ENCODE measurements around the gene BAX.
"Not testable (repeated sequence)": the region's sequence is repeated elsewhere in the genome, so short reads cannot be mapped to it uniquely, and the experiment has no call there.

BAX gene

DNA sequence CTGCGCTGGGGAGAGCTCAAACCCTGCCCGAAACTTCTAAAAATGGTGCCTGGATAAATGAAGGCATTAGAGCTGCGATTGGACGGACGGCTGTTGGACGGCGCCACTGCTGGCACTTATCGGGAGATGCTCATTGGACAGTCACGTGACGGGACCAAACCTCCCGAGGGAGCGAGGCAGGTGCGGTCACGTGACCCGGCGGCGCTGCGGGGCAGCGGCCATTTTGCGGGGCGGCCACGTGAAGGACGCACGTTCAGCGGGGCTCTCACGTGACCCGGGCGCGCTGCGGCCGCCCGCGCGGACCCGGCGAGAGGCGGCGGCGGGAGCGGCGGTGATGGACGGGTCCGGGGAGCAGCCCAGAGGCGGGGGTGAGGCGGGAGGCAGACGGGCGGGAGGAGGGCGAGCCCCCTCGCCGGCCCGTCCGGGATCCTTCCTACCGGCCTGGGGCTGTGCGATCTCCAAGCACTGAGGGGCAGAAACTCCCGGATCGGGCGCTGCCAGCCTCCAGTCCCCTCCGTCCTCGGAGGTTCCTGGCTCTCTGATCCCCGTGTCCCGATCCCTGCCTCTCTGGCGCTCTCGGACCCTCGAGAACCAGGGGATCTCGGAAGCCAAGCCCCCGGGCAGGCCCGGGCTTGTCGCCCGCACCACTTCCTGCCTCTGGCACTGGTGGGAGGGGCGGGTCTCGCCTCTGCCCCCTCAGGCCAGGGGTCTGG, at the start of gene BAX:
TSS of gene BAX (plus strand) at position 281 of the 713 bp plus-strand sequence. CDS start at position 335, 54 bp downstream.
- DNase-seq: peak; percentile 64 to 96 (median 88)

DNA sequence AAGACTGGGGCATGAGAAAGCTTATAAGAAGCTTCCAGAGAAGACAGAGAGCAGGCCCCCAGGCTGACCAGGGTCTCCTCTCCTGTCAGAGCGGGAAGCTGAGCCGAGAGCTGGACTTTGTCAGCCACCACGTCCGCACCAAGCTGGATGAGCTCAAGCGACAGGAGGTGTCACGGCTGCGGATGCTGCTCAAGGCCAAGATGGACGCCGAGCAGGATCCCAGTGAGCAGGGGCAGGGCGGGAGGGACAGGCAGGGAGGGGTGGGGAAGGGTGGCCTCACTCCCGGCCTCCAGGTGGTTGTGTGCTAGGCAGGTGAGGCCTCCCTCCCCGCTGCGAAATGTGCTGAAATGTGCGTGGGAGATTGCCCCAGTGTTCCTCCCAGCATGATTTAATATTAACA, 49.0 kb upstream of the BAX start:
- no peak for DNase-seq

DNA sequence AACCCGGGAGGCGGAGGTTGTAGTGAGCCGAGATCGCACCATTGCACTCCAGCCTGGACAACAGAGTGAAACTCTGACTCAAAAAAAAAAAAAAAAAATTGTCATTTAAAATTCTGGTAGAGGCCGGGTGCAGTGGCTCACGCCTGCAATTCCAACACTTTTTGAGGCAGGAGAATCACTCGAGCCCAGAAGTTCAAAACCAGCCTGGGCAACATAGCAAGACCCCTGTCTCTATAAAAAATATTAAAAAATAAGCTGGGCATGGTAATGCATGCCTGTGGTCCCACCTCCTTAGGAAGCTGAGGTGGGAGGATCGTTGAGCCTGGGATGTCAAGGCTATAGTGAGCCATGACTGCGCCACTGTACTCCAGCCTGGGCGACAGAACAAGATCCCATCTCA, 48.4 kb upstream of the BAX start:
- DNase-seq: no peak

DNA sequence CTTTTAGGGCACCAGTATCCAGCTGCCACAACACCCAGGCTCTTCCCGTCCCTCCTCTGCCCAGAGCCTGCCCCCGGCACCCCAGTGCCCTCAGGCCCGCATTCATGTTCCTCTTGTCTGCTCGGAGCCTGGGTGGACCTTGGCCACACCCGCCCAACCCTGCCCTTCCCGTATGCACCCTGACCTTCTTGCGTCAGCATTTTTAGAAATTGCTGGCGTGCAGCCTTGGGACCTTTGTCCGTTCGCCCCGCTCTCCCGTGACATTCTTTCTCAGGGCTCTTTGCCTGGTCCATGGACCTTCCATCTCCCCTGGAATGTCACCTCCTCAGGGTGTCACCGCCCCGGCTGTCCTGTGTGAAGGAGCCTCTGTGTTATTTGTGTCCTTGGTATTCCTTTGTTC, 47.0 kb upstream of the BAX start:
- DNase-seq: no peak

DNA sequence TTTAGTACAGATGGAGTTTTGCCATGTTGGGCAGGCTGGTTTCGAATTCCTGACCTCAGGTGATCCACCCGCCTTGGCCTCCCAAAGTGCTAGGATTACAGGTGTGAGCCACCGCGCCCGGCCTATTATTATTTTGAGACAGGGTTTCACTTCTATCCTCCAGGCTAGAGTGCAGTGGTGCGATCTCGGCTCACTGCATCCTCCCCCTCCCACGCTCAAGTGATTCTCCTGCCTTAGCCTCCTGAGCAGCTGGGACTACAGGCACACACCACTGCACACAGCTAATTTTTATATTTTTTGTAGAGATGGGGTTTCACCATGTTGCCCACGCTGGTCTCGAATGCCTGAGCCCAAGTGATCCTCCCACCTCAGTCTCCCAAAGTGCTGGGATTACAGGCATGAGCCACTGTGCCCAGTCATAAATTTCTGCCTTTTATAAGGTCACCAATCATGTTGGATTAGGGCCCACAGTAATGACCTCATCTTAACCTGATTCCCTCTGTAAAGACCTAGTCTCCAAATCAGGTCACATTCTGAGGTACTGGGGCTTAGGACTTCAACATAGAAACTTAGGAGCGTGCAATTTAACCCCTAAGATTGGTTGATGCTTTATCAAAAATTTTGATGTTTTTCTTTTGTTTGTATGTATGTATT, 45.1 kb upstream of the BAX start:
- DNase-seq: not testable (repeated sequence)

DNA sequence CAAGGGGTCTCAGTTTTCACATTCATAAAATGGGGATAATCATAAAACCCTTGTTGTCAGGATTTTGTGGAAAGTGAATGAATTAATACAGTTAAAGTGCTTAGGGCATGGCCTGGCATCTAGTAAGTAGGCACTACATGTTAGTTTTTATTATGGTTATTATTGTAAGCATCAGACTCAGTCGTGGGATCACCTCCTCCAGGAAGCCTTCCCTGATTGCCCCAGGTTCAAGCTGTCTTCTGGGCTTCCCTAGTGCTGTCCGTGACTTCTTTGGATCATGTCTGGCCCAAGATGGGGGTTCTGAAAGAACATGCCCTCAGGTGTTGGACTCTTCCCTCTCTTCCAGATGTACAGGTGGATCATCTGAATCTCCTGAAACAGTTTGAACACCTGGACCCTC, 43.9 kb upstream of the BAX start:
- DNase-seq: no peak

DNA sequence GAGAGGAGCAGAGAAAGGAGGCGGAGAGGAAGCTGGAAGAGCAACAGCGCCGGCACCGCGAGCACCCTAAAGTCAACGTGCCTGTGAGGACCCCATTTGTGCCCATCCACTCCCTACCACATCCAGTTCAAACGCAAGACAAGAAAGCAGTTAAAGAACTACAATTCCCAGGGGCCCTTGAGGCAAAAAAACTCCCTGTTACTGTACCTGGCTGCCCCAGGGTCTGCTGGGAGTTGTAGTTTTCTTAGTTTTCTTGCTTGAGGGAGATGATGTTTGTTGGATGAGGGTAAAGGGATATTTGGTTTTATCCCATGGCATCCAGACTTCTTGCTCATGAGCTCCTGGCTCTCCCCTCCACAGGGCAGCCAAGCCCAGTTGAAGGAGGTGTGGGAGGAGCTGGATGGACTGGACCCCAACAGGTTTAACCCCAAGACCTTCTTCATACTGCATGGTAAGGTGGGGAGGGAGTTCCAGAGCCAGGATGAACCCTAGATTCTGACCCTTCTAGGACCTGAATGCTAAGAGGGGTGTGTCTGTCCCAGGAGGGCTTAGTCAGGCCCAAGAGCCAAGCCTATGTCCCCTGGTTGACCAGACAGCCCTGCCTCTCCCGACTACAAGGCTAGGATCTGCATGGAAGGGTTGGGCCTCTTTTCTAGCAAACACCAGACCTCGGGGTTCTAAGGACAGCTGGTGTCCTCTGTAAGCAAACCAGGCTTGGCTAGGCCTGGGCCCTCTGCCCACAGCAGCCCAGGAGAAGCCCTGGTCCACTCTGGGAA, 41.4 kb upstream of the BAX start:
- no peak for DNase-seq

DNA sequence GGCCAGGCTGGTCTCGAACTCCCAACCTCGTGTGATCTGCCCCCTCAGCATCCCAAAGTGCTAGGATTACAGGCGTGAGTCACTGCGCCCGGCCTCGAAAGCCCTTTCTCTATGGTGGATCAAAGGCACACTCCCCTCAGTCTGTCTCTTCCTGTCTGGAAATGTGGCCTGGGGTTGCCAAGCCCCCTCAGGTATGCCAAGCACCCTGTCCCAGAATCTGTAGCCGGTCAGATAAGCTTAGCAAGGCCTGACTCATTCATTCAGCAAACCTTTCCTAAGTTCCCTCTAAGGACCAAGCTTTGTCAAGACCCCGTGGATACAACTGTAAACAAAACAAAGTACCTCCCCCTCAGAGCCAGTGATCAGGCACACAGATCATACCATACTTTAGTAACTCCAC, 40.5 kb upstream of the BAX start:
- no peak for DNase-seq

DNA sequence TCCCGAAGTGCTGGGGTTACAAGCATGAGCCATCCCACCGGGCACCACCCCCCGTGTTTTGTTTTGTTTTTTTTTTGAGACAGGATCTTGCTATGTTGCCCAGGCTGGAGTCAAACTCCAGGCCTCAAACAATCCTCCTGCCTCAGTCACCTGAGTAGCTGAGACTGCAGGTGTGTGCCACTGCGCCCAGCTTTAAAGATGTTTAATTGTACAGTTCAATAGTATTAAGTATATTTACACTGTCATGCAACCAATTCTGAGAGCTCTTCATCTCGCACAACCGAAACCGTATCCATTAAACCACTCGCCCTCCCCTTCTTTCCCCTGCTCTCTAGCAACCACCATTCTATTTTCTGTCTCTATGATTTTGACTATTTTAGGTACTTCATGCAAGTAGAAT, 38.9 kb upstream of the BAX start:
- DNase-seq: no peak

DNA sequence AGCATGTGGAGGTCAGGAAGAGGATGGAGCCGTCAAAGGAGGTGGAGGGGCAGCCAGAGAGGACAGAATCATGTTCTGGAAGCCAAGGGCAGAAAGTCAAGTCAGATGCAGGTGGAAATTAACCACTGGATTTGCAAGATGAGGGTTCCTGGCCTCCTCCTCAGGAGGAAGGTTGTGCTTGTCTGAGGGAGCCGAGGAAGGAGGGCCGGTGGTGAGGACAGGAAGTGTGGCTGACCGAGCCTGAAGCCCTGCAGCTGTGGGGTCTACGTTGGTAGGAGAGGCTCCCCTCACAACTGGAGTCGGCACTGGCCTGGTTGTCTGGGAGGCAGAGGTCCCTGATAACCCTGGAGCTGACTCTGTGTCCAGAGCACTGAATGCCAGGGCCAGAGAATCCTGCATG, 36.6 kb upstream of the BAX start:
- no peak for DNase-seq

DNA sequence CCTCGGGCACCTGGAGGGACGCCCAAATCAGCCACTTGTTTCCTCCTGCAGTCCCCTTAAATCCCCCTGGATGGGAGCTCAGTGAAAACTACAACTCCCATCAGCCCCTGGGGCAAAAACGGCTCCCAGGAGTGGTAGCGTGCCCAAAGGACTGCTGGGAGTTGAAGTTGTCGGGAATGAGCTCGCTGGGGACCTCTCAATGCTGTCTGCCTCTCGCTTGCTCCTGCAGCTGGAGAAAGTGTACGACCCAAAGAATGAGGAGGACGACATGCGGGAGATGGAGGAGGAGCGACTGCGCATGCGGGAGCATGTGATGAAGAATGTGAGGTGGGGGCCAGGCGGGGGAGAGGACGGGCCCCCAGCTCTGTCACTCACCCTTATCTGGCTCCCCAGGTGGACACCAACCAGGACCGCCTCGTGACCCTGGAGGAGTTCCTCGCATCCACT, 35.9 kb upstream of the BAX start:
- DNase-seq: peak in 1 of 14 donors; percentile 13

DNA sequence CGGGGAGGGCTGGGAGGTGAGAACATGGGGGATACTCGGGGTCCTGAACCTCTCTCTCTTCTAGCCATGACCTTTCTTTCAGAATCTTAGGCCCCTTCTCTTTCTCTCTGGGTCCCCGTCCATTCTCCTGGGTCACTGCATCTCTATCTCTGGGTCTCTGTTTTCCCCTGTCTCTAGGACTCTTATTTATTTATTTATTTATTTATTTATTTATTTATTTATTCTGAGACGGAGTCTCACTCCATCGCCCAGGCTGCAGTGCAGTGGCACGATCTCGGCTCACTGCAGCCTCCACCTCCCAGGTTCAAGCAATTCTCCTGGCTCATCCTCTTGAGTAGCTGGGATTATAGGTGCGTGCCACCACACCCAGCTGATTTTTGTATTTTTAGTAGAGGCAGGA, 35.4 kb upstream of the BAX start:
- DNase-seq: not testable (repeated sequence)

DNA sequence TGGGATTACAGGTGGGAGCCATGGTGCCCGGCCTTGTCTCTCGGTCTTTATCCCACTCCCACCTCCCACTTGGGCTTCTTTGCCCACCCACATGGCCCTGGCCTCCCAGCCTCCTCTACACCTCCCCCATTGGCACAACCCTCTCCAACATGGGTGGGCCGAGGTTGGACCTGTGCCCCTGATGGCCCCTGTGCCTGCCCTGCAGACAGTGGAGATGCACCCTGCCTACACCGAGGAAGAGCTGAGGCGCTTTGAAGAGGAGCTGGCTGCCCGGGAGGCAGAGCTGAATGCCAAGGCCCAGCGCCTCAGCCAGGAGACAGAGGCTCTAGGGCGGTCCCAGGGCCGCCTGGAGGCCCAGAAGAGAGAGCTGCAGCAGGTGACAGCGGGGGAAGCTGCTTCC, 33.7 kb upstream of the BAX start:
- no peak for DNase-seq

DNA sequence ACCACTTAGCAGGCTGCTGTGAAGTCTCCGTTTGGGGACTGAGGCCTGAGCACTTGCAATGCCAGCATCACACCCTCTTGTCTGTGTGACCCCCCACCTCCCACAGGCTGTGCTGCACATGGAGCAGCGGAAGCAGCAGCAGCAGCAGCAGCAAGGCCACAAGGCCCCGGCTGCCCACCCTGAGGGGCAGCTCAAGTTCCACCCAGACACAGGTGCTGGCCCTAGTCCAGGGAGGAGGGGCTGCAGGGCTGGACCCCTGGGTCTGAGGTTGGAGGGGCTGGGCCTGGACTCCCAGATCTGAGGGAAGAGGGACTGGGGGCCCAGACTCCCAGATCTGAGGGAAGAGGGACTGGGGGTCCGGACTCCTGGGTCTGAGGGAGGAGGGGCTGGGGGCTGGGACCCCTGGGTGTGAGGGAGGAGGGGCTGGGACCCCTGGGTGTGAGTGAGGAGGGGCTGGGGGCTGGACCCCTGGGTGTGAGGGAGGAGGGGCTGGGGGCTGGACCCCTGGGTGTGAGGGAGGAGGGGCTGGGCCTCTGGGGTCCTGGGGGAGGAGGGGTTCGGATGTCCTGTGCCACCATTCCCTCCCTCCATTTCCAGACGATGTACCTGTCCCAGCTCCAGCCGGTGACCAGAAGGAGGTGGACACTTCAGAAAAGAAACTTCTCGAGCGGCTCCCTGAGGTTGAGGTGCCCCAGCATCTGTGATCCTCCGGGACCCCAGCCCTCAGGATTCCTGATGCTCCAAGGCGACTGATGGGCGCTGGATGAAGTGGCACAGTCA, 32.8 kb upstream of the BAX start:
- no peak for DNase-seq

DNA sequence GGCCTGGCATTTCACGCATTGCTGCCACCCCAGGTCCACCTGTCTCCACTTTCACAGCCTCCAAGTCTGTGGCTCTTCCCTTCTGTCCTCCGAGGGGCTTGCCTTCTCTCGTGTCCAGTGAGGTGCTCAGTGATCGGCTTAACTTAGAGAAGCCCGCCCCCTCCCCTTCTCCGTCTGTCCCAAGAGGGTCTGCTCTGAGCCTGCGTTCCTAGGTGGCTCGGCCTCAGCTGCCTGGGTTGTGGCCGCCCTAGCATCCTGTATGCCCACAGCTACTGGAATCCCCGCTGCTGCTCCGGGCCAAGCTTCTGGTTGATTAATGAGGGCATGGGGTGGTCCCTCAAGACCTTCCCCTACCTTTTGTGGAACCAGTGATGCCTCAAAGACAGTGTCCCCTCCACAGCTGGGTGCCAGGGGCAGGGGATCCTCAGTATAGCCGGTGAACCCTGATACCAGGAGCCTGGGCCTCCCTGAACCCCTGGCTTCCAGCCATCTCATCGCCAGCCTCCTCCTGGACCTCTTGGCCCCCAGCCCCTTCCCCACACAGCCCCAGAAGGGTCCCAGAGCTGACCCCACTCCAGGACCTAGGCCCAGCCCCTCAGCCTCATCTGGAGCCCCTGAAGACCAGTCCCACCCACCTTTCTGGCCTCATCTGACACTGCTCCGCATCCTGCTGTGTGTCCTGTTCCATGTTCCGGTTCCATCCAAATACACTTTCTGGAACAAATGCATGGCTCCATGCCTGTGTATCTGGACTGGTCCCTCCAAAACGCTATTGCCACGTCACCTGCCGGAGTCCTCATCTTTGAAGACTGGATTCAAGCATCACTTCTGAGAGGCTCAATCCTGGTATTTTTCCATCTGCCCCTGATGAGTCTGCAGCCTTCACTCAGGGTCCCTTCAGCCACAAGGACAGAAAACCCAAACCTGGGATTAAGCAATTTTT, 31.9 kb upstream of the BAX start:
- DNase-seq: peak in 1 of 14 donors; percentile 54

DNA sequence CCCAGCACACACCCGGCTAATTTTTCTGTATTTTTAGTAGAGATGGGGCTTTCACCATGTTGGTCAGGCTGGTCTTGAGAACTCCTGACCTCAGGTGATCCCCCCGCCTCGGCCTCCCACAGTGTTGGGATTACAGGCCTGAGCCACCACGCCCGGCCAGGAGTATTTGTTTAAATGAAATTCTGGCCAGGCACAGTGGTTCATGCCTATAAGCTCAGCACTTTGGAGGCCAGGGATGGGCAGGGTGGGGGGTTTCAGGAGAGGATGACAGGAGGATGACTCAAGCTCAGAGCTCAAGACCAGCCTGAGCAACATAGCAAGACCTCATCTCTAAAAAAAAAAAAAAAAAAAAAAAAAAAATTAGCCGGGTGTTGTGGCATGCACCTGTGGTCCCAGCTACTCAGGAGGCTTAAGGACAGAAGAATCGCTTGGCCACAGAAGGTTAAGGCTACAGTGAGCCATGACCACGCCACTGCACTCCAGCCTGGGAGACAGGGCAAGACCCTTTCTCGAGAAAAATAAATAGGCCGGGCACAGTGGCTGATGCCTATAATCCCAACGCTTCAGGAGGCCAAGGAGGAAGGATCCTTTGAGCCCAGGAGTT, 29.3 kb upstream of the BAX start:
- no peak for DNase-seq

DNA sequence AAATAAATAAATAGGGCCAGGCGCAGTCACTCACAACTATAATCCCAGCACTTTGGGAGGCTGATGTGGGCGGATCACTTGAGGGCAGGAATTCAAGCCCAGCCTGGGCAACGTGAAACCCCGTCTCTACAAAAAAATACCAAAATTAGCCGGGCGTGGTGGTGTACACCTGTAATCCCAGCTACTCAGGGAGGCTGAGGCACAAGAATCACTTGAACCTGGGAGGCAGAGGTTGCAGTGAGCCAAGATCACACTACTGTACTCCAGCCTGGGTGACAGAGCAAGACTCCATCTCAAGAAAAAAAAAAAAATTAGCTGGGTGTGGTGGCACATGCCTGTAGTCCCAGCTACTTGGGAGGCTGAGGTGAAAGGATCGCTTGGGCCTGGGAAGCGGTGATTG, 28.8 kb upstream of the BAX start:
- not testable (repeated sequence) for DNase-seq

DNA sequence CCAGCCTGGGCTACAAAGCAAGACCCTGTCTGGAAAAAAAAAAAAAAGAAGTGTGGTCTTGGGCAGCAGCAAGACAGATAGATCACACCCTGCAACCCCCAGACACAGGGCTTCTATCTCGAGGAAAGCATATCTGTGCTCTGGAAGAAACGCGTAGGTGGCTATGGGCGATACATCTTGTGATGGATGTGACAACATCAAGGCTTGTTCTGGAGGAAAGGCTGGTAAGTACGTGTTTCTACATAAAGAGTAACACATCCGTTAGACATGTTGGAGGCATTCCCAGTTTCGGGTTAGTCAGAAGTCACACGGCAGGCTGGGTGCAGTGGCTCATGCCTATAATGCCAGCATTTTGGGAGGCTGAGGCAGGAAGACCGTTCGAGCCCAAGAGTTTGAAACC, 27.8 kb upstream of the BAX start:
- DNase-seq: peak in 7 of 14 donors; percentile 2 to 42 (median 14)

DNA sequence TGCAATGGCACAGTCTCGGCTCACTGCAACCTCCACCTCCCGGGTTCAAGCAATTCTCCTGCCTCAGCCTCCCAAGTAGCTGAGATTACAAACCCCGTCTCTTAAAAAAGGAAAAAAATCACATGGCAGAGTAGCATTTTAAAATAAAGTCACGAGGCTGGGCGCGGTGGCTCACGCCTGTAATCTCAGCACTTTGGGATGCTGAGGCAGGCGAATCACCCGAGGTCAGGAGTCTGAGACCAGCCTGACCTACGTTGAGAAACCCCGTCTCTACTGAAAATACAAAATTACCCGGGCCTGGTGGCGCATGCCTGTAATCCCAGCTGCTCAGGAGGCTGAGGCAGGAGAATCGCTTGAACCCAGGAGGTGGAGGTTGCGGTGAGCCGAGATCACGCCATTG, 27.0 kb upstream of the BAX start:
- not testable (repeated sequence) for DNase-seq

DNA sequence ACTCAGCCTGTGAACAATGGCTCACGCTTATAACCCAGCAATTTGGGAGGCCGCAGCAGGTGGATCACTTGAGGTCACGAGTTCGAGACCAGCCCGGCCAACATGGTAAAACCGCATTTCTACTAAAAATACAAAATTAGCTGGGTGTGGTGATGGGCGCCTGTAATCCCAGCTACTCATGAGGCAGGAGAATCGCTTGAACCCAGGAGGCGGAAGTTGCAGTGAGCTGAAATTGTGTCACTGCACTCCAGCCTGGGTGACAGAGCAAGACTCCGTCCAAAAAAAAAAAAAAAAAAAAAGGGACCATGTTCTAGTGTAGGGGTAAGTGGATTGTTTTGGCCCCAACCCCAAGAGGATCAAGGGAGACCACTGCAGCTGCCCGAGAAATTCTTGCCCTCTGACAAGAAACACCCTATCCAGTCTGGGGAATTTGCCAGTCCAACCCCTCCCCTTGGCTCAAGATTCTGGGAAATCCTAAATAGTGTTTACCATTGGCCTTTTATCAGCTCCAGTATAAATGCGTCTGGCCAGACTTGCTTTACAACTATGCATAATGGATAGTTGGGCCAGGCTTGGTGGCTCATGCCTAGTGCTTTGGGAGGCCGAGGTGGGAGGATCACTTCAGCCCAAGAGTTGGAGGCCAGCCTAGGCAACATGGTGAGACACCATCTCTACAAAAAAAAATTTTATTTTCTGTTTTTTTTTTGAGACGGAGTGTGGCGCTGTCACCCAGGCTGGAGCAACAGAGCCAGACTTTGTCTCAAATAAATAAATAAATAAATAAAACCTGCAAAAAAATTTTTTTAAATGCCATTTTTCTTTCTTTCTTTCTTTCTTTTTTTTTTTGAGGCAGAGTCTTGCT, 26.3 kb upstream of the BAX start:
- DNase-seq: no peak
